A549 treated with AZD9567 at 1 μM for 4 hours (cell line): ENCODE data around the gene MRTO4. TPM values are rescaled to one million over a fixed set of nuclear protein-coding genes. Genes with fewer than 3 reads are reported as not detected.

Experiments
- total RNA-seq: library from RNA; stranded (reverse); fragments of 200-300 nt; extraction: Qiagen RNA extraction; gene quantifications from 5 replicates; pipeline ENCODE4 v1.2.3, GENCODE V29; 2022; ENCODE audit not compliant: insufficient read depth

MRTO4 gene
- 64.0 to 71.9 TPM (median 65.1 TPM) in 5 replicates for total RNA-seq

GRCh38 chr1:19251305-19252196, at the start of gene MRTO4, which contains the start of gene EMC1:
Gene MRTO4, plus strand, starts transcription at chr1:19251805. Its CDS starts 31 bp downstream, at chr1:19251836.
Gene EMC1, minus strand, starts transcription at chr1:19251524. Its CDS starts 15 bp downstream, at chr1:19251509.

GRCh38 chr1:19209990-19210771, 41.4 kb upstream of the MRTO4 start, which contains the start of gene UBR4:
Gene UBR4, minus strand, starts transcription at chr1:19210266. Its CDS starts 18 bp downstream, at chr1:19210248.

GRCh38 chr1:19288324-19289241, 37.0 kb downstream of the MRTO4 start, which contains the start of gene AKR7A3:
Gene AKR7A3, minus strand, starts transcription at chr1:19288770. Its CDS starts 61 bp downstream, at chr1:19288709.

Other genes with a start within 250 kb of the MRTO4 start
- 90.3 to 119 TPM (median 94.3 TPM) in 5 replicates for gene UBR4, start 41.5 kb upstream of the MRTO4 start, total RNA-seq
- 28.1 to 37.2 TPM (median 34.3 TPM) in 5 replicates for gene EMC1, start 281 bp upstream of the MRTO4 start, total RNA-seq
- gene AKR7A3, start 37.0 kb downstream of the MRTO4 start, total RNA-seq: 0.13 to 0.23 TPM (median 0.18 TPM) in 4 of 5 replicates, not detected in the other
- 34.3 to 55.3 TPM (median 53.7 TPM) in 5 replicates for gene AKR7A2, start 60.3 kb downstream of the MRTO4 start, total RNA-seq
- gene SLC66A1, start 60.5 kb downstream of the MRTO4 start, total RNA-seq: 14.9 to 24.6 TPM (median 23.0 TPM) in 5 replicates
- gene CAPZB, start 233.7 kb downstream of the MRTO4 start, total RNA-seq: 224 to 235 TPM (median 229 TPM) in 5 replicates